GM19468 (cell line): ENCODE measurements around the gene ARMC9.
A peak's percentile ranks its signal among the peaks of the same experiment; 100 is the strongest.

Experiments used
- ATAC-seq: cut with Tn5 transposase; IDR thresholded peaks from one replicate; pipeline ENCODE4 v1.9.1; 2021; ENCODE audit warnings: mild to moderate bottlenecking, moderate library complexity, moderate number of reproducible peaks; ENCODE audit not compliant: unreplicated experiment; ENCODE audit errors: extremely low read depth

Gene ARMC9, protein sequence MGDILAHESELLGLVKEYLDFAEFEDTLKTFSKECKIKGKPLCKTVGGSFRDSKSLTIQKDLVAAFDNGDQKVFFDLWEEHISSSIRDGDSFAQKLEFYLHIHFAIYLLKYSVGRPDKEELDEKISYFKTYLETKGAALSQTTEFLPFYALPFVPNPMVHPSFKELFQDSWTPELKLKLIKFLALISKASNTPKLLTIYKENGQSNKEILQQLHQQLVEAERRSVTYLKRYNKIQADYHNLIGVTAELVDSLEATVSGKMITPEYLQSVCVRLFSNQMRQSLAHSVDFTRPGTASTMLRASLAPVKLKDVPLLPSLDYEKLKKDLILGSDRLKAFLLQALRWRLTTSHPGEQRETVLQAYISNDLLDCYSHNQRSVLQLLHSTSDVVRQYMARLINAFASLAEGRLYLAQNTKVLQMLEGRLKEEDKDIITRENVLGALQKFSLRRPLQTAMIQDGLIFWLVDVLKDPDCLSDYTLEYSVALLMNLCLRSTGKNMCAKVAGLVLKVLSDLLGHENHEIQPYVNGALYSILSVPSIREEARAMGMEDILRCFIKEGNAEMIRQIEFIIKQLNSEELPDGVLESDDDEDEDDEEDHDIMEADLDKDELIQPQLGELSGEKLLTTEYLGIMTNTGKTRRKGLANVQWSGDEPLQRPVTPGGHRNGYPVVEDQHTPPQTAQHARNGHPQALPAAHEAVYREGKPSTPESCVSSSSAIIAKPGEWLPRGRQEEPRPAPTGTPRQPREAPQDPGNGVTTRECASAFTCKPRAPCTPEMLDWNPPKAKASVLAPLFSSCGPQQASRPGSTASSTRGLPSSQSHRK

DNA sequence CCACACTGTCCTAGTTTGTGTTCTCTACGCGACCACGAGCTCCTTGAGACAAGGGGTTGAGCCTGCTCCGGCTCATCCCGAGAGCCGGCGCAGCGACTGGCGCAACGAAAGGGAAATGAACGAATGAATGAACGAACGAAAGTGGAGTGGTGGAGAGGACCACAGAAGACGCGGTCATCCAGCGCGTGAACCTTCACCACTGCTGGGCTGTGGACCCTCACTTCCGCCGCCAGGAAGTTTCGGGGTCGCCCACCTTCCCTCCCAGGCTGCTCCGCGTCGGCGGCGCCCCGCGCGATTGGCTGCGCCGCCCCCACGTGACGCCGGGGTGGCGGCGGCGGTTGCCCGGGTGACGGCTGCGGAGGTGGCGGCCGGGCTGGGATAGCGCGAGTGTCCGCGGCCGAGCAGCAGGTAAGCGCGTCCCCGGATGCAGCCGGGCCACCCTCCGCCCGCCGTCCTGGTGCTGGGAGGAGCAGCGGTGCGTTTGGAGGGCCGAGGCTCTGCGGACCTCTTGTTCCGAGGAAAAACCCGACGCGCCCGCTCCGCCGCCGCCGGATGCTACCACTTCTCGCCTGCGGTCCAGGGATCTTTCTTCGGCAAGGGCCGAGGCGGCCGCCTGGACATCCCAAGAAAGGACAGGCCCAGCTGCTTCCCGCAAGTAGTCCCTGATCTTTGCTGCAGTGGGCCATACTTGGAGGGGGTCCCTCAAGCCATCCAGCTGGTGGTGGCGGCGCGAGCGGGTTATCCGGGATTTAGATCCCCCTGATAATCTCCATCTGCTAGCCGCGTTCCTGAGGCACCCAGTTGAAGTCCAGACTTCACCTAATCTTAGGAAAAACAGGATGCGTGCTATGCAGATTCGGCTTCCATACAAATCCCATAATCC, at the start of gene ARMC9:
ARMC9 (plus strand) TSS at position 341 of the 883 bp plus-strand sequence. CDS start 7,608 bp downstream, outside the sequence.
- ATAC-seq = peak; percentile 75

- no peak for ATAC-seq
Observed at GRCh38 chr2:231152800-231153557, 45.5 kb upstream of the ARMC9 start.

DNA sequence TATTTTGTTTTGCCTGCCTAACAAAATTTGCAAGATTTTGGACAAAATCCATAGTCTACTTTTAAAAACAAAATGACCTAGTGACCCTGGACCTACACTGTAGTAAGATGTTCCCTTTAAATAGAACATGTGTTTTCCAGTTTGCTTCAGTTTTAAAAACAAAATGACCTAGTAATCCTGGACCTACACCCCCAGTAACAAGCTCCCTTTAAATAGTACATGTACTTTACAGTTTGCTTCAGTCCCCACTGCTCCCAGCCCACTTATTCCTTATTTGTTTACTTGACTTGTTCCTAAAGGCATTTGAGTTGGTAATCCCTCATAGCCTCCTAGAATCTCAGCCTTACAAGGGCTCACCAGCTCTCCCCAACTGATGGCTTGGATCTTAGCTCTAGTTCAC, 39.1 kb upstream of the ARMC9 start:
- no peak for ATAC-seq

DNA sequence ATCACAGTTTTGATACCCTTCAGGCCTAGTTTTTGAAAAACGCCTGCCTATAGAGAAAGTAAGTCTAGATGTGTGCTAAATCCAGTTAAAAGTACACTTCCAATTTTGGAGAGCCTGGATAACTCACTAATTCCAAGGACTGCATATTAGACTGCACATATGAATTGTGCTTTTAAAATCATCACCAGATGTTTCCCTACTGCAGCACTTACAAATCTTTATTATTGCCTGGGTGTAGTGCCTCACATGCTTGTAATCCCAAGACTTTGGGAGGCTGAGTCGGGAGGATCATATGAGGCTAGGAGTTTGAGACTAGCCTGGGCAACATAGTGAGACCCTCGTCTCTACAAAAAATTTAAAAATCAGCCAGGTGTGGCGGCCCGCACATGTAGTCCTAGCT, 37.7 kb upstream of the ARMC9 start:
- no peak for ATAC-seq

DNA sequence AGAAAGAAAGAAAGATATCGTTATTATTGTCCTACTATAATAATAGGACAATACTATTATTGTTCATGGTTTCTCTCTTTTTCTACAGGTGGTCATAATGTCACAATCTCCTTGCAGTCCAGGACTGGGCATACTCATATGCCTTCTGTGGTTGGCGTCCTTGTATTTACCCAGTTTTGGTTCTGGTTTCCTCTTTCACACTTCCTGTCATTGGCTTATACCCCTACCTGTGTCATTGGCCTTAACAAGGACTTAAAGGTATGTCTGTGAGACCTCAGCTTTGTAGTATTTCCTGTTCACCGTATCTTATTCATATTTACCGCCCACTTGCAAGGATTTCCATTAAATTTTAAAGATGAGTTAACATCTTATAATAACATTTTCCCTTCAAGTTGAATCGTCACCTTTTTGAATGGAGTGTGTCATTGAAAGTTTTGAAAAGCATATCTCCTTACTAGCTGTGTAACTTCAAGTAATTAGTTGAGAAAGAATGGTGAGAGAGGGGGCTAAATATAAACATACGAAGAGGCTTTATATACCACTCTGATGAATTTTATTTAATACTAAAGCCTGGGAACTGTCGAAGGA, 37.1 kb upstream of the ARMC9 start:
- no peak for ATAC-seq

DNA sequence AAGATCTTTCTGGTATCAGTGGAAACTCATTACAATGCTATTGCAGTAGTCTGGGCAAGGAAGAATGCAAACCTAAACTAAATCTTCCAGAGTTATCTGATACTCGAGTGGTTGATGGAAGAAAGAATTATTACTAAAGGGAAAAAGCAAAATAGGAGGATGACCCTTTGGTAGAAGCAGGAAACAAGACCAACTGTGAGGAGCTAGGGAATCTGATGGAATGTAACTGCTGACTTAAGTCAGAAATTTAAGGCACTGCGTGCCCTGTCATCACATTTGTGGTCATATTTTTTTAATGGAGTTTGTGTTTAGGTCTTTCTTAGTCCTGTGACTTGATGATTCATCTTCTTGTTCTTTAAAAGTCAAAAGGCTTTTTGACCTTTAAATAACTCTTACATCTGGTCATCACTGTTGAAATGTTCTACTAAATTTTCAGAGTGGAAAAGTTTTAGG, 36.5 kb upstream of the ARMC9 start:
- no peak for ATAC-seq

- no peak for ATAC-seq
Observed at GRCh38 chr2:231163011-231163410, 35.4 kb upstream of the ARMC9 start.

GRCh38 chr2:231163414-231164095, 34.9 kb upstream of the ARMC9 start:
- ATAC-seq = no peak

GRCh38 chr2:231167745-231168459, 30.5 kb upstream of the ARMC9 start:
- no peak for ATAC-seq

DNA sequence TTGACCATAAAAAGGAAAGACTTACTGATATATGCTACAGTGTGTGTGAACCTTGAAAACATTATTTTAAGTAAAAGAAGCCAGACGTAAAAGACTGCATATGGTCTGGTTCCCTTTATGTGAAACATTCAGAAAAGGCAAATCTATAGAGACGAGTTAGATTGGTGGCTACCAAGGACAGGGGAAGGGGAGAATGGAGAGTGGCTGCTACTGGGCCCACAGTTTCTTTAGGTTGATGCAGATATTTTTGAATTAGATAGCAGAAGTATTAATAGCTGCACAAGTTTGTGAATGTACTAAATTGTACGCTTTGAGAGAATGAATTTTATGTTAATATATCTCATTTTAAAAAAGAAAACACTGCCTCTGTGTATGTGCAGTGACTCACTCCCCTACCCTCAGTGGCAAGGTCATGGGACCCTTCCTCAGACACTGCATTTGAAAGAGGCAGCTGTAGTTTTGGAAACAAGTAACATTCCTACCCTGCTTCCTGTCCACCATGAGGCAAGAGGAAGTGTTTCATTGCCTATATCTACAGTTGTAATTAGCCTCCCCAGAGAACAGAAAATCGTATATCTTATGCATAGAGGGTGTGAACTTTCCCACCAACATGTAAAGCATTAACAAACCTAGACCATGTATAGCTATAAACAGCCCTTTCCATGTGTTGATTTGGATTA, 29.8 kb upstream of the ARMC9 start:
- ATAC-seq = no peak

GRCh38 chr2:231169488-231169887, 28.9 kb upstream of the ARMC9 start:
- no peak for ATAC-seq

- ATAC-seq = no peak
Observed at GRCh38 chr2:231170055-231170454, 28.4 kb upstream of the ARMC9 start.

DNA sequence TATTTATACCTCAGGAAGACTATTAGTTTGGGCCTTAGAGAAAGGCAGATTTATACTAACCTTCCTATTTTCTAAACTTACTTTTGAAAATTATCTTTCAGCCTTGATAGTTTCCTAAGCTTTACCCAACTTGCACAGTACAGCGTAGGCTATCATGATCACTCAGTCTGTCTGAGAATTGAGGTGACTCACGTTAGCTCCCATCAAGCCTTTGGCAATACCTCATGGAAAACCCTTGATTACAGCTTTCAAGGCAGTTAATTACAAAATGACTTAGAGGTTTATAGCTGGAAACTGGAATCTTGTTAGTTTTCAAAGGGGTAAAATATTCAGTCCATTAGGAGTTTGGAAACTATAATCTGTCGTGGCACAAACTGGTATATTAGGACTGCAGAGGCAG, 26.4 kb upstream of the ARMC9 start:
- ATAC-seq = no peak

- no peak for ATAC-seq
Observed at GRCh38 chr2:231174211-231174651, 24.2 kb upstream of the ARMC9 start.

GRCh38 chr2:231176066-231176465, 22.4 kb upstream of the ARMC9 start:
- no peak for ATAC-seq

DNA sequence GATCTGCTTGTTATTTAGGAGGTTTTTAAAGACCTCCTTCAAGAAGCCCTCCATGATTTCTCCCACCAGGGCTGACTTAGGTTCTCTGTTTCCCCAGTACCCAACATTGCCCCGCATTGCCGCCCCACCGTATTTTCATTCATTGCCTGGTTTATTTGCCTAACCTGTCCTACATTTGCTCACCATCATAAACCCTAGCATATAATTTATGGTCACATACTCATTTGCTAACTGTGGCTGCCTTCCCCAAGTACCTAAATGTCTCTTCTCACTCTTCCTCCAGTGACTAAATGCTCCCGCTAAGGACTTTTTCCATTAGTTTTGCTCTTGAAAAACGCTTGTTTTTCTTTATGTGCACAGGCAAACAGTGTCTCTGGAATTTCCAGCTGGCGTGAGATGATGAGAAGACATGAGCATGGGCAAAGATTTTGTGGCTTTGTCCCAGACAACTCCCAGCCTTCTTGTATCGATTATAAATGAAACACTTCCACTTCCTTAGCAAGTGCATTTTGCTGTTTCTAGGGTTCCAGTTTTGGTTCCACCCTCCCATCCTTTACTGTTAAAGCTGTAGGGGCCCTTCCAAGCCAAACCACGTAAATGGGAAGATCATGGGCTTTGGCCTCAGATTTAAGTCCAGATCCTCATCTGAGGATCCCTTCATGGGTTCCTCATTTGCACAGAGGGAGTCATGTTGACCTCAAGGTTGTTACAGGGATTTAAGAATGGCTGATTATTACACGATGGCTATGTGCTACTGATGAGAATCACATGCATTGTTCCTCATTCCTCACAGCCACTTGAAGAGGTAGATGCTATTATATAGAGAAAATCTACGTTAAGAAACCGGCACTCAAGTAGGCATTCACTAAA, 21.0 kb upstream of the ARMC9 start:
- ATAC-seq = no peak
